Measurements from ENCODE around the gene POM121L12.

Gene POM121L12

DNA sequence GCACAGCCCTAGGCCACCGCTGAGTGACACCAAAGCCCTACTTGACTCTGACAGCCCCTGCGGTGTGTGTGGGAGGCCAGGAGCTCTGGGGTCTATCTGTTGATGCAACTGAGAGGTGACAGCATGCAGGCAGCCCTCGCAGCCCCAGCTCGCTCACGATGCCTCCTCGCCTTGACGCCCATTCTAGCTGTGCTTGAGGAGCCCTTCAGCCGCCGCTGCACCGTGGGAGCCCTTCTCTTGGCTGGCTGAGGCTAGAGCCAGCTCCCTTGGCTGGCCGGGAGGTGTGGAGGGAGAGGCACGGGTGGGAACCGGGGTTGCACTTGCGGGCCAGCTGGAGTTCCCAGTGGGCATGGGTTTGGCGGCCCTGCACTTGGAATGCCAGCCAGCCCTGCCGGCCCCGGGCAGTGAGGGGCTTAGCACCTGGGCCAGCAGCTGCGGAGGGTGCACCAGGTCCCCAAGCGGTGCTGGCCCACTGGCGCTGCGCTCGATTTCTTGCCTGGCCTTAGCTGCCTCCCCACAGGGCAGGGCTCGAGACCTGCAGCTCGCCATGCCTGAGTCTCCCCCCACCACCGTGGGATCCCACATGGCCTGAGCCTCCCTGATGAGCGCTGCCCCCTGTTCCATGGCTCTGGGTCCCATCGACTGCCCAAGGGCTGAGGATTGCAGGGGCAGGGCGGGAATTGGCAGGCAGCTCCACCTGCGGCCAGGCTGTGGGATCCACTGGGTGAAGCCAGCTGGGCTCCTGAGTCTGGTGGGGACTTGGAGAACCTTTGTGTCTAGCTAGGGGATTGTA is 31.6 kb upstream of the POM121L12 start:
- H3K27ac ChIP-seq: no peak overlapping the region
- TF ChIP-seq, protein P1, sequence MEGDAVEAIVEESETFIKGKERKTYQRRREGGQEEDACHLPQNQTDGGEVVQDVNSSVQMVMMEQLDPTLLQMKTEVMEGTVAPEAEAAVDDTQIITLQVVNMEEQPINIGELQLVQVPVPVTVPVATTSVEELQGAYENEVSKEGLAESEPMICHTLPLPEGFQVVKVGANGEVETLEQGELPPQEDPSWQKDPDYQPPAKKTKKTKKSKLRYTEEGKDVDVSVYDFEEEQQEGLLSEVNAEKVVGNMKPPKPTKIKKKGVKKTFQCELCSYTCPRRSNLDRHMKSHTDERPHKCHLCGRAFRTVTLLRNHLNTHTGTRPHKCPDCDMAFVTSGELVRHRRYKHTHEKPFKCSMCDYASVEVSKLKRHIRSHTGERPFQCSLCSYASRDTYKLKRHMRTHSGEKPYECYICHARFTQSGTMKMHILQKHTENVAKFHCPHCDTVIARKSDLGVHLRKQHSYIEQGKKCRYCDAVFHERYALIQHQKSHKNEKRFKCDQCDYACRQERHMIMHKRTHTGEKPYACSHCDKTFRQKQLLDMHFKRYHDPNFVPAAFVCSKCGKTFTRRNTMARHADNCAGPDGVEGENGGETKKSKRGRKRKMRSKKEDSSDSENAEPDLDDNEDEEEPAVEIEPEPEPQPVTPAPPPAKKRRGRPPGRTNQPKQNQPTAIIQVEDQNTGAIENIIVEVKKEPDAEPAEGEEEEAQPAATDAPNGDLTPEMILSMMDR (IDR thresholded peaks at IDR 0.05): no peak
- TF ChIP-seq ZFX (IDR thresholded peaks at IDR 0.05; ENCODE audit: borderline replicate concordance): no peak

DNA sequence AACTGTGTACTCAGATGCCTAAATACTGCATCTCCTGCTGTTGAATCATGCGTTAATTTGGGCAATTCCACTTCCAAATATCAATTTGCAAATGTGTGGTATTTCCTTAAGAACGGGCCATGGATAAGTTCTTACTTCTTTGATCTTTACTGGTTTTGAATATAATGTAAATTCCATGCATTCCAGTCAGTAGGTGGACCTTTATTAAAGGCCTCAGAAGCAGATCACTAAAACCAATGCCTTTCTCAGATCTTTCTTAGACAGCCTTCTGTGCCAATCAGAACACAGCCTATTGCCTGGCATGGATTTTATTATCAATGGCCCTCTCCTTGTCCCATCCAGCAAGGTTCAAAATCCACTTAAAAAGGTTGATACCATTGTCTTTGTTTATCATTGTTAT is 21.5 kb upstream of the POM121L12 start:
- TF ChIP-seq ZFX (IDR thresholded peaks at IDR 0.05; ENCODE audit: borderline replicate concordance): no peak
- TF ChIP-seq, protein P1 (IDR thresholded peaks at IDR 0.05): no peak
- no peak overlapping the region for H3K27ac ChIP-seq

DNA sequence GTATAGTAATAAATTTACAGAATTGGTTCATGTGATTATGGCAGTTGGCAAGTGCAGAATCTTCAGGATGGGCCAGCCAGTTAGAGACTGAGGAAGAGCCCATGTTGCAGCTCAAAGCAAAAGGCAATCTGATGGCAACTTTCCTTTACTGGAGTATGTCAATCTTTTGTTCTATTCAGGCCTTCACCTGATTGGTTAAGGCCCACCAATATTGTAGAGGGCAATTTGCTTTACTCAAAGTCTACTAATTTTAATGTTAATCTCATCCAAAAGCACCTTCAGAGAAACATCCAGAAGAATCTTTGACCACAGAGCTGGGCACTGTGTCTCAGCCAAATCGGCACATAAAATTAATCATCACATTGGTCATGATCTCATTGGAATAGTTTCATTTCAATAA is 20.0 kb upstream of the POM121L12 start:
- TF ChIP-seq, protein P1 (IDR thresholded peaks at IDR 0.05): no peak
- TF ChIP-seq ZFX (IDR thresholded peaks at IDR 0.05; ENCODE audit: borderline replicate concordance): no peak
- H3K27ac ChIP-seq: no peak overlapping the region

DNA sequence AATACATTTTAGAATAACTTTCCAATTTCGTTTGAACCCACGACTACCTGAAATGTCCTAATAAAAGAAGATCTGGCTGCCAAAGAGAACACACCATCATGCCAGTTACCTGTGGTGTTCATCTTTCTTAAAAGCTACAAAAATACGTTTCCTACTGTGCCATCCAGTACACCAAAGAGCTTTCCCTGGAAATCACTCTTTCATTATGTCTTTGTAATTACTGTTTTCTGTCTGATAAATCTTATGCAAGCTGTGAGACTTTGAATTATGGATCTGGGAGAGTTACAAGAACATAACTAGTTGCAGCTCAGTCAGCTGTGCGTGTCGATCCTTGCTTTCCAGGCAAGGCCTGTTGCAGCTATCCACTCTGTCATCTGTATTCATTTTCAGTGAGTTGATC is 12.5 kb upstream of the POM121L12 start:
- H3K27ac ChIP-seq: no peak overlapping the region
- no peak for TF ChIP-seq ZFX (IDR thresholded peaks at IDR 0.05; ENCODE audit: borderline replicate concordance)
- TF ChIP-seq, protein P1 (IDR thresholded peaks at IDR 0.05): no peak

DNA sequence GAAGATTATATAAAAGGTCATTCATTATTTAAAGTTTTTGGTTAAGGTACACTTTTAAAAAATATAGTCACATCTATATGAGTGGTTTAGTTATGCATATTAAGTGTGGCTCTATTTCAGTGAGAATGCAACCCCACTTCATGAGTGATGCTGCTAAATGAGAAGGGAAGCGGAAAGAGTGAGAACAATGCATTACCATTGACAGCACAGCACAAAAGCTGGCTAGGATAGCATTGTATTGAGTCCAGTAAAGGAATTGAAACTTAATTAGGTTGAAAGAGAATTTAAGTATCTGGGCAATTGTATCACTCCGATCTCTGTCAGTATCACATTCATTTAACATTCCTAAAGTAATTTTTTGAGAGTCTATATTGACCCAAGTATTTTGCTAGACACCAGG is 13.2 kb downstream of the POM121L12 start:
- no peak overlapping the region for H3K27ac ChIP-seq
- no peak for TF ChIP-seq ZFX (IDR thresholded peaks at IDR 0.05; ENCODE audit: borderline replicate concordance)
- TF ChIP-seq, protein P1 (IDR thresholded peaks at IDR 0.05): no peak

DNA sequence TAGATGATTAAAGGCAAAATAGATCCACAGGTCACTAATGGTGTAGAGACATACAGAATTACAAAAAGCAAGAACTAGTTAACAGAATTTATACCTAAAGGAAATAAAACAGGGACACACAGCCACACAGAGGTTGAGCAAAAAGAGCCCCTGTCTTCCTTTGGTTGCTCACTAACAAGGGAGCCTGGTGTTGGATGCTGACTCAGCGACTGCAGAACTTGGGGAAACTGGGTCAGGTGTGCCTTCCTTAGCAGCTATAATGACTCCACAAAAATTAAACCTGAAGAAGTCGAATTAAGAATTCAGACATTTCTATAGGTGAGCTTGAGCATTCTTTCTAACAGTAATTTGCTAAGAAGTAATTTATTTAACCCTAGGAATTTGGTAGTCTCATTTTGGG is 15.0 kb downstream of the POM121L12 start:
- TF ChIP-seq, protein P1 (IDR thresholded peaks at IDR 0.05): no peak
- no peak for TF ChIP-seq ZFX (IDR thresholded peaks at IDR 0.05; ENCODE audit: borderline replicate concordance)
- no peak overlapping the region for H3K27ac ChIP-seq

DNA sequence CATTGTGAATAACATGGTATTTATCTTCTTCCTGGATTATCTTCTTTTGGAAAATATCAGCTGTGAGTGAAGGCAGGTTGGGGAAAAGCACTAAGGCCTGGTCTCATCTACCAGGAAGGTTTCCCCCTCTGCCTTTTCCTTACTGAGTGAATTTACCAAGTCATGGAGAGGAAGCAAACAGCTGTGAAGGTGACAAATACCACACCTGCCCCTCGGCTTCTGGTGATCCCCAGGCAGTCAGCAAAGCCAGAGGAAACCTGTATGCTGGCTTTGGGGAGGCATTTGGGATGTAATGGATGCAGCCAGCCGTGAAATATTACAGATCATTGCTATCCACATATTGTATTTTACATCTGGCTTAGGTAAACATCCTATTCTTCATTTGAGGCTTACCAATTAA is 24.2 kb downstream of the POM121L12 start:
- no peak for TF ChIP-seq ZFX (IDR thresholded peaks at IDR 0.05; ENCODE audit: borderline replicate concordance)
- H3K27ac ChIP-seq: no peak overlapping the region

DNA sequence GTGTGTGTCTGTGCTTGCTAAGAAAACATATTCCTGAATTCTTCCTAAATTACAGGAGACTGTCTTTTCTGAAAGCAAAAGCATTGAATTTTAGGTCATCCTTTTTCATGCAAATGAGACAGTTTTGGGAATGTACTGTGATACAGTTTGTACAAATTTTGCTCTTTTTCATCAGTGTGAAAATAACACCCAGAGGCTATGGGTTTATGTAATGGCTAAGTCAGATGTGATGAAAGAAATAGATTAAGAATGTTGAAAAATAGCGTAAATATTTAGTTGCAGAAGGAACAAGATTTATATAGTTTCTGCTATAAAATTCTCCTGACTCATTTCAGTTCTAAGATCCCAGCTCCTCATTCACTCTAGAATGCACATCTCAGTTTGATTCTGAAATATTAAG is 24.6 kb downstream of the POM121L12 start:
- TF ChIP-seq, protein P1 (IDR thresholded peaks at IDR 0.05): no peak
- TF ChIP-seq ZFX (IDR thresholded peaks at IDR 0.05; ENCODE audit: borderline replicate concordance): no peak
- no peak overlapping the region for H3K27ac ChIP-seq
